Pancreas (tissue), 10 donors: ENCODE results near the gene ZDHHC24. TPM values are rescaled to one million over a fixed set of nuclear protein-coding genes. Genes with fewer than 3 reads are reported as not detected.

Experiments
- ATAC-seq, 4 donors: fragments of 200-7000 bp; cut with Tn5 transposase; one replicate each; pipeline versions ENCODE4 v1.8.0 to v1.9.1; 2020; ENCODE audit warnings: mild to moderate bottlenecking in 4 of 4, moderate library complexity in 4 of 4
- DNase-seq, 6 donors: peaks; one replicate each; pipeline ENCODE4 v3.0.0-alpha.2; 2020
- FAIRE-seq: peaks from 2 replicates; lab custom pipeline; 2012; peaks lifted over from hg19 to GRCh38; lab: Jason Lieb, UNC
- H3K27ac ChIP-seq, 4 donors: fragments of 200-600 bp; sonication (generic); 1 replicate in 3 of 4; 2 replicates in 1 of 4; pipeline versions ENCODE4 v1.5.0 to v1.8.0; 2020
- H3K27me3 ChIP-seq, 4 donors: fragments of 200-600 bp; one replicate each; pipeline ENCODE4 v1.8.0; 2021
- H3K36me3 ChIP-seq, 3 donors: fragments of 200-600 bp; sonication (generic) in 1 of 3; one replicate each; pipeline versions ENCODE4 v1.5.0 to v1.8.0; 2020 to 2021
- H3K4me1 ChIP-seq, 3 donors: fragments of 200-600 bp; one replicate each; pipeline ENCODE4 v1.8.0; 2021
- H3K4me3 ChIP-seq, 4 donors: fragments of 200-600 bp; sonication (generic) in 2 of 4; one replicate each; pipeline versions ENCODE4 v1.5.0 to v1.8.0; 2020 to 2021
- H3K9me3 ChIP-seq, 4 donors: fragments of 200-600 bp; one replicate each; pipeline ENCODE4 v1.8.0; 2021
- WGBS, 2 donors: extraction: QIAGEN DNeasy Blood & Tissue Kit; methylation state at CpG; one replicate each; pipeline ENCODE4 v1.1.7; 2013; 5-methylcytosine and 5-hydroxymethylcytosine counted together
- intact Hi-C, 3 donors: fragments of 100-400 bp; cut with DNase I; formaldehyde crosslinking; loops; one replicate each; pipeline versions ENCODE4 v1.11.1 to v1.14.2; 2022
- polyA plus RNA-seq, 2 donors: library from polyadenylated mRNA; stranded (reverse); fragments of 200-250 nt; gene quantifications; one replicate each; pipeline ENCODE4 v1.2.3, GENCODE V29; 2013
- total RNA-seq, 6 donors: library from RNA; stranded (reverse); fragmentation: NEBNext Ultra II Directional in 4 of 6; extraction: Animal tissue kit (Norgen Biotek cat#: 25700) in 4 of 6; gene quantifications; one replicate each; pipeline versions ENCODE4 v1.2.1 to v1.2.4, GENCODE V29; 2021 to 2023
- TF ChIP-seq, protein P1 (sequence below), 4 donors: fragments of 200-600 bp; sonication (generic) in 3 of 4; IDR thresholded peaks; one replicate each; pipeline versions ENCODE4 v1.5.0 to v1.8.0; 2021; ENCODE audit warnings: antibody characterized with exemption in 4 of 4
- donor health status: healthy with polysubstance abuse.
- donor health status: DM: no; HTN: no; CAD: no; lungs with moderate emphysema.
- donor health status: DM: no; HTN: no; CAD: no.
- donor health status: control.
- donor health status: control.
- donor health status: Bipolar disorder and iron deficiency.
- donor health status: DM: yes; HTN: yes; CAD: no.
- donor health status: DM: no; HTN: no; CAD: no.
- donor health status: DM: no; HTN: no; CAD: no.
- donor health status: DM: yes; HTN: yes; CAD: no.

ZDHHC24 gene
- total and polyA plus RNA-seq, 8 donors = 7.0 to 11.4 (median 7.9) TPM

DNA sequence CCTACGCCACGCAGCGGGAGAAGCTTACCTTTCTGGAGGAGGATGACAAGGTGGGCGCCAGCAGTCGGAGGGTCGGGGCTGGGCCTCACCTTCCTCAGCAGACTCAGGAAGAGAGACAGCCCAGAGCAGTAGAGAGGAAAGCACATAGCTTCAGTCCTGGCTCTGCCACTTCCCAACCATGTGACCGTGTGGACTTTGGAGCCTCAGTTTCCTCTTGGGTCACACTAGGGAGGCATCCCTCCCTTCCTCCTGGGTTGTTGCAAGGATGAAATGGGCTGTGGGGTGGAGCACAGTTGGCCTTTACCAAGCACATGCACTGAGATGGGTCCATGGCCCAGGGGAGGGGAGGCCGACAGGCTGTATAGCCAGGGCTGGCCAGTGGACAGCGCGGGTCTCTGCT lies 52.7 kb downstream of the ZDHHC24 start:
- no peak for FAIRE-seq
- WGBS, 2 donors = 94 to 95% methylated on average over 10 of the region's 10 CpGs
- Histone ChIP-seq H3K4me1 (no peaks in the 10 kb centered on the region), H3K27me3 (no peaks in the 10 kb centered on the region), H3K4me3 (no peak overlapping the region), H3K27ac (no peak overlapping the region), H3K9me3 (no peaks in the 10 kb centered on the region), H3K36me3 (peaks cover 0 to 9% (median 0%) of the 10 kb centered on the region in 3 donors)
- intact Hi-C loops = no loop called here
- TF ChIP-seq, protein P1, sequence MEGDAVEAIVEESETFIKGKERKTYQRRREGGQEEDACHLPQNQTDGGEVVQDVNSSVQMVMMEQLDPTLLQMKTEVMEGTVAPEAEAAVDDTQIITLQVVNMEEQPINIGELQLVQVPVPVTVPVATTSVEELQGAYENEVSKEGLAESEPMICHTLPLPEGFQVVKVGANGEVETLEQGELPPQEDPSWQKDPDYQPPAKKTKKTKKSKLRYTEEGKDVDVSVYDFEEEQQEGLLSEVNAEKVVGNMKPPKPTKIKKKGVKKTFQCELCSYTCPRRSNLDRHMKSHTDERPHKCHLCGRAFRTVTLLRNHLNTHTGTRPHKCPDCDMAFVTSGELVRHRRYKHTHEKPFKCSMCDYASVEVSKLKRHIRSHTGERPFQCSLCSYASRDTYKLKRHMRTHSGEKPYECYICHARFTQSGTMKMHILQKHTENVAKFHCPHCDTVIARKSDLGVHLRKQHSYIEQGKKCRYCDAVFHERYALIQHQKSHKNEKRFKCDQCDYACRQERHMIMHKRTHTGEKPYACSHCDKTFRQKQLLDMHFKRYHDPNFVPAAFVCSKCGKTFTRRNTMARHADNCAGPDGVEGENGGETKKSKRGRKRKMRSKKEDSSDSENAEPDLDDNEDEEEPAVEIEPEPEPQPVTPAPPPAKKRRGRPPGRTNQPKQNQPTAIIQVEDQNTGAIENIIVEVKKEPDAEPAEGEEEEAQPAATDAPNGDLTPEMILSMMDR (IDR thresholded peaks at IDR 0.05) = no peak
- ATAC-seq = no peak
- no peak for DNase-seq

DNA sequence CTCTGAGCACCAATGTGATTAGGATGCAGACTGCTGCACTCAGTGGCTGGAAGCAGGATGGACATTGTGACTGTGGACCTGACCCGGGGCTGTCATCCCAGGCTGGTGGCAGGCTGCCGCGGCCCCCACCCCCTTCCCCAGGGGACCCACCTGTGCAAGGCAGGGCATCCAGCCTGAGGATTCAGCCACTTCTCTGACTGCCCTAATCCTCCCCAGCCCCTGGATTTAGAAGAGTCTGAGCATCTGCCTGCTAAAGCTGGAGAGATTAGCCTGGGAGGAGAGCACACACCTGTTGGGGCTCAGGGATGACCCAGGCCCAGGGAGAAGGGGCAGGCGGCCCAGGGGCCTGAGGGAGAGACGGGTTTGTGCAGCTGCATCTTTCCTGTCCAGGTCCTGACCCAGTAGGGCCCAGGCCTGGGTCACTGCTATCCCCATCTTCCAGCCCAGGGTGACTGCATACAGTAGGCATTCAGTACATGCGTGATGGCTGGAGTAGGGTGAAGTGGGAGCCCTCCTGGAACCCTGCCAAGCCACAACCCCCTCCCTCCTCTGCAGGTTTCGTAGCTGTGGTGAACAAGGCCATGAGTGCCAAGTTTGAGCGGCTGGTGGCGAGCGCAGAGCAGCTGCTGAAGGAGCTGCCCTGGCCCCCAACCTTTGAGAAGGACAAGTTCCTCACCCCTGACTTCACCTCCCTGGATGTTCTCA lies 53.5 kb downstream of the ZDHHC24 start:
- Histone ChIP-seq H3K4me1 (no peaks in the 10 kb centered on the region), H3K27ac (no peak overlapping the region), H3K4me3 (no peak overlapping the region), H3K36me3 (peaks cover 0 to 9% (median 0%) of the 10 kb centered on the region in 3 donors), H3K27me3 (no peaks in the 10 kb centered on the region), H3K9me3 (no peaks in the 10 kb centered on the region)
- TF ChIP-seq, protein P1 (IDR thresholded peaks at IDR 0.05) = no peak
- ATAC-seq (no peak), FAIRE-seq (no peak), DNase-seq (no peak)
- 92 to 94% methylated on average over 10 of the region's 10 CpGs for WGBS, 2 donors
- intact Hi-C loops = no loop called here

DNA sequence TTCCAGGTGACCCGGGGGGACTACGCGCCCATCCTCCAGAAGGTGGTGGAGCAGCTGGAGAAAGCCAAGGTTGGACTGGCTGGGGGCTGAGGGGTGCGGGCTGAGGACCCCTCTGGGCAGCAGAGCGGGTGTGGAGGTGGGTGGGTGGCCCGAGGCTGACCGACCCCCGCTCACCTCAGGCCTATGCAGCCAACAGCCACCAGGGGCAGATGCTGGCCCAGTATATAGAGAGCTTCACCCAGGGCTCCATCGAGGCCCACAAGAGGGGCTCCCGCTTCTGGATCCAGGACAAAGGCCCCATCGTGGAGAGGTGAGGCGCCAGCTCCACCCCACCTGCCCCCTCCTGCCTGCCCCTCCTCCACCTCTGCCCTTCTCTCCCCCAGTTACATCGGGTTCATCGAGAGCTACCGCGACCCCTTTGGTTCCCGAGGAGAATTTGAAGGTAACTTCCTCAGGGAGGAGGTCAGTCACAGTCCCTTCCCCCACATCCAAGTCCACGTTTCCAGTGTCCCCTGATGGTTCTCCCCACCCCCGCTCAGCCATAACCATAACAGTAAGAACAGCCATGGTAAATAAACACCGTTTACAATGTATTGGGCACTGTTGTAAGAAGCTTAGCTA lies 54.4 kb downstream of the ZDHHC24 start:
- DNase-seq = no peak
- H3K9me3 ChIP-seq = no peaks in the 10 kb centered on the region
- no peak overlapping the region for H3K4me3 ChIP-seq
- H3K36me3 ChIP-seq = peaks cover 0 to 9% (median 0%) of the 10 kb centered on the region in 3 donors
- 76 to 78% methylated on average over 20 of the region's 20 CpGs for WGBS, 2 donors
- no peaks in the 10 kb centered on the region for H3K27me3 ChIP-seq
- no peaks in the 10 kb centered on the region for H3K4me1 ChIP-seq
- intact Hi-C loops = no loop called here
- TF ChIP-seq, protein P1 (IDR thresholded peaks at IDR 0.05) = no peak
- H3K27ac ChIP-seq = no peak overlapping the region
- peak in 1 of 4 donors; percentile 11 for ATAC-seq
- FAIRE-seq = no peak

DNA sequence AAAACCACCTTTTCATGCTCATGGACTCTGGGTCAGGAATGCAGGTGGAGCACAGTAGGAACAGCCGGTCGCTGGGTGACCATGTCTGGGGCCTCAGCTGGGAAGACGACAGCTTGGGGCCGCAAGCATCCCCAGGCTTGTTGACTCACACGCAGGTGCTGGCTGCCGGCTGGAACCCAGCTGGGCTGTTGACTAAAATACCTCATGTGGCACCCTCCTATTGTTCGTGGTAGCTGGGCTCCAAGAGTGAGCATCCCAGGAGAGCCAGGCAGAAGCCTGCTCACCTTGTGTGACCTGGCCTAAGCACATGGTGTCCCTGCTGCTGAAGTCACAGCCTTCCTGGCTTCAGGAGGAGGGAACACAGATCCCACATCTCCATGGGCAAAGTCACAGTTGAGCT lies 56.2 kb downstream of the ZDHHC24 start:
- no peak for ATAC-seq
- Histone ChIP-seq H3K4me1 (no peaks in the 10 kb centered on the region), H3K4me3 (no peak overlapping the region), H3K27ac (no peak overlapping the region), H3K9me3 (no peaks in the 10 kb centered on the region), H3K27me3 (no peaks in the 10 kb centered on the region), H3K36me3 (peaks cover 0 to 9% (median 0%) of the 10 kb centered on the region in 3 donors)
- 87 to 95% methylated on average over 6 to 7 of the region's 7 CpGs for WGBS, 2 donors
- no peak for FAIRE-seq
- intact Hi-C loops = no loop called here
- TF ChIP-seq, protein P1 (IDR thresholded peaks at IDR 0.05) = no peak
- DNase-seq = no peak

DNA sequence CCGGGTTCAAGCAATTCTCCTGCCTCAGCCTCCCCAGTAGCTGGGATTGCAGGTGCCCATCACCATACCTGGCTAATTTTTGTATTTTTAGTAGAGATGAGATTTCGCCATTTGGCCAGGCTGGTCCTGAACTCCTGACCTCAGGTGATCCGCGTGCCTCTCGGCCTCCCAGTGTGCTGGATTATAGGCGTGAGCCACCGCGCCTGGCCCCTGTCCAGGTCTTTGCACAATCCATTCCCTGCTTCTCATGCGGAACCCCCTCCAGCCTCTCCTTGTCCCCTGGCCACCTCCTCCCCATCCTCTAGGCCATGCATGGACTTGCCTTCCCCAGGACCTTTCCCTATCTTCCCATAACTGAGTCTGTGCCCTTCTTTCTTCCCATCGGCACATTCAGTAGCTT lies 56.9 kb downstream of the ZDHHC24 start:
- FAIRE-seq (no peak), ATAC-seq (no peak), DNase-seq (no peak)
- intact Hi-C loops = no loop called here
- 93 to 94% methylated on average over 6 to 10 of the region's 10 CpGs for WGBS, 2 donors
- no peak overlapping the region for H3K27ac ChIP-seq
- no peaks in the 10 kb centered on the region for H3K4me1 ChIP-seq
- TF ChIP-seq, protein P1 (IDR thresholded peaks at IDR 0.05) = no peak
- H3K4me3 ChIP-seq = no peak overlapping the region
- H3K27me3 ChIP-seq = no peaks in the 10 kb centered on the region
- no peaks in the 10 kb centered on the region for H3K9me3 ChIP-seq
- peaks cover 0 to 9% (median 0%) of the 10 kb centered on the region in 3 donors for H3K36me3 ChIP-seq
